ENCODE measurements around the gene SURF4. TPM values are rescaled to one million over a fixed set of nuclear protein-coding genes. Genes with fewer than 3 reads are reported as not detected.
"Not testable (repeated sequence)": the region's sequence is repeated elsewhere in the genome, so short reads cannot be mapped to it uniquely, and the experiment has no call there.

The SURF4 gene
- total and polyA plus RNA-seq, 4 donors: 103 to 144 (median 118) TPM

DNA sequence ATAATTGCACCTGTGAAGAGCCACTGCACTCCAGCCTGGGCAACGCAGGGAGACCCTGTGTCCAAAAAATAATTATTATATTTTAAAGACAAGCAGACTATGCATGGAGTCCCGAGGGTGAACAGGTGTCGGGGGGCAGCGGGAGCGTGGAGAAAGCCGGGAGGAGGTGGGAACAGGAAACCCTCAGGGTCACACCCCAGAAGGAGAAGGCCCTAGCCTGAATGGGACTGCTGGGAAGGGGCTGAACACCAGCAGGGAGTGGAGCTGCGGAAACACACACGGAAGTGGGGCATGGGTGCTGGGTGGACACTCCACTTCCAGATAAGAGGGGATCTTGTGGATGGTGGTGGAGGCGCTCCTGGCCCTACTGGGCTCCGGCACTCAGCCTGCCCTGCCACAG lies 52.6 kb downstream of the SURF4 start:
- no peak overlapping the region for H3K4me3 ChIP-seq (ENCODE audit: low read depth, low read length)
- H3K36me3 ChIP-seq (ENCODE audit: control insufficient read depth, insufficient read depth, low read length): peaks cover 2% of the 10 kb centered on the region
- no peaks in the 10 kb centered on the region for H3K9me3 ChIP-seq (ENCODE audit: control insufficient read depth, insufficient read depth, low read length)
- no peaks in the 10 kb centered on the region for H3K27me3 ChIP-seq (ENCODE audit: control insufficient read depth, insufficient read depth, low read length)
- no peaks in the 10 kb centered on the region for H3K4me1 ChIP-seq (ENCODE audit: control insufficient read depth, insufficient read depth, low read length)
- H3K27ac ChIP-seq (ENCODE audit: low read depth, low read length): no peak overlapping the region
- 95% methylated on average over 7 of the region's 10 CpGs for WGBS (ENCODE audit: insufficient coverage)
- DNase-seq (ENCODE audit: low read depth in 4 of 6, low spot score in 6 of 6): no peak

DNA sequence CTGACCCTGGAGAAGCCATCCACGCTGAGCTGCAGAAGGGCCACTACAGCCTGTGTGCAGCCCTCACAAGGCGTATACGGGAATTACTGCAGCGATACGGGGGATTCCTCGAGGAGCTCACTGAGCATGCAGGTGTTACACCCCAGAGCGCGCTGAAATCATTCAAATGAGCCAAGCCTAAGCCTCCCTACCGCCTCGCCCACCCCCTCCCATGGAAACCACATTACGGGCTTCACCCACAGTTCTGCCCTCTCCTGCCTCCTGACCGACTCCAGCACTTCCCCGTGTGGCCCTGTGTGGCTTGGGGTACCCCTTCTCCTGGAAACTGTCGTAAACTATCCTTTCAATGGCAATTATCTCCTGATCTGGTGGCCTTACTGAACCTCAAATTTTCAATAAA lies 53.2 kb downstream of the SURF4 start:
- Histone ChIP-seq H3K36me3 (ENCODE audit: control insufficient read depth, insufficient read depth, low read length) (no peaks in the 10 kb centered on the region), H3K27me3 (ENCODE audit: control insufficient read depth, insufficient read depth, low read length) (no peaks in the 10 kb centered on the region), H3K4me1 (ENCODE audit: control insufficient read depth, insufficient read depth, low read length) (no peaks in the 10 kb centered on the region), H3K4me3 (ENCODE audit: low read depth, low read length) (no peak overlapping the region), H3K27ac (ENCODE audit: low read depth, low read length) (no peak overlapping the region), H3K9me3 (ENCODE audit: control insufficient read depth, insufficient read depth, low read length) (no peaks in the 10 kb centered on the region)
- DNase-seq (ENCODE audit: low read depth in 4 of 6, low spot score in 6 of 6): no peak
- WGBS (ENCODE audit: insufficient coverage): 90% methylated on average over 14 of the region's 14 CpGs

- H3K27me3 ChIP-seq (ENCODE audit: control insufficient read depth, insufficient read depth, low read length): no peaks in the 10 kb centered on the region
- no peaks in the 10 kb centered on the region for H3K36me3 ChIP-seq (ENCODE audit: control insufficient read depth, insufficient read depth, low read length)
- no peaks in the 10 kb centered on the region for H3K4me1 ChIP-seq (ENCODE audit: control insufficient read depth, insufficient read depth, low read length)
- WGBS (ENCODE audit: insufficient coverage): 78% methylated on average over 9 of the region's 13 CpGs
- H3K27ac ChIP-seq (ENCODE audit: low read depth, low read length): no peak overlapping the region
- no peak overlapping the region for H3K4me3 ChIP-seq (ENCODE audit: low read depth, low read length)
- H3K9me3 ChIP-seq (ENCODE audit: control insufficient read depth, insufficient read depth, low read length): no peaks in the 10 kb centered on the region
- DNase-seq (ENCODE audit: low read depth in 4 of 6, low spot score in 6 of 6): no peak
Measured at GRCh38 chr9:133321411-133321935, 54.4 kb downstream of the SURF4 start.

DNA sequence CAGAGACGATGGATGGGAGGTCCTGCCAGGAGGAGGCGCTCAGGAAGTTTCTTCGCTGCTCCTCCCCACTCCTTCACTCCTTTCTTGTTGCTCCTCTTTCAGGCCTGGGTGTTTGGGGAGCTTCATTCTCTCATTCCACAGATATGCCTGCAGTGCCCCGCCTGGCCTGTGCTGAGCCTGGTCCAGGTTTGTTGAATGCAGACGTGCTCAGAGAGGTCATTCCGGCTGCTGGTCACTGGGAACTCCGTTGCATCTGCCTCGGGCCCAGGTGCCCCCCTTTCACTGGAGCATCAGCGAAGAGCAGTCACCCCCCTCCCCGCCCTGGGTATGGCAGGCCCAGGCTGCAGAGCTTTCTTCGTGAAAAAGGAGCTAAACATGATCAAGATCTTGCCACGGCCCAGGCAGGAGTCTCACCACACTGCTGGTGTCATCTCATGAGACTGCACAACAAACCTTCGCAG lies 55.4 kb downstream of the SURF4 start:
- Histone ChIP-seq H3K4me1 (ENCODE audit: control insufficient read depth, insufficient read depth, low read length) (no peaks in the 10 kb centered on the region), H3K36me3 (ENCODE audit: control insufficient read depth, insufficient read depth, low read length) (no peaks in the 10 kb centered on the region), H3K27ac (ENCODE audit: low read depth, low read length) (no peak overlapping the region), H3K27me3 (ENCODE audit: control insufficient read depth, insufficient read depth, low read length) (no peaks in the 10 kb centered on the region), H3K4me3 (ENCODE audit: low read depth, low read length) (no peak overlapping the region), H3K9me3 (ENCODE audit: control insufficient read depth, insufficient read depth, low read length) (no peaks in the 10 kb centered on the region)
- no peak for DNase-seq (ENCODE audit: low read depth in 4 of 6, low spot score in 6 of 6)
- 76% methylated on average over 10 of the region's 13 CpGs for WGBS (ENCODE audit: insufficient coverage)

- H3K4me1 ChIP-seq (ENCODE audit: control insufficient read depth, insufficient read depth, low read length); H3K9me3 ChIP-seq (ENCODE audit: control insufficient read depth, insufficient read depth, low read length); H3K4me3 ChIP-seq (ENCODE audit: low read depth, low read length); H3K27me3 ChIP-seq (ENCODE audit: control insufficient read depth, insufficient read depth, low read length); H3K27ac ChIP-seq (ENCODE audit: low read depth, low read length); H3K36me3 ChIP-seq (ENCODE audit: control insufficient read depth, insufficient read depth, low read length); DNase-seq (ENCODE audit: low read depth in 4 of 6, low spot score in 6 of 6): not testable (repeated sequence)
- WGBS (ENCODE audit: insufficient coverage): 97% methylated on average over 3 of the region's 13 CpGs
Measured at GRCh38 chr9:133317551-133317950, 58.3 kb downstream of the SURF4 start.

GRCh38 chr9:133315997-133316396 lies 59.9 kb downstream of the SURF4 start:
- H3K4me1 ChIP-seq (ENCODE audit: control insufficient read depth, insufficient read depth, low read length): no peaks in the 10 kb centered on the region

More at GRCh38 chr9:133315997-133316396, 59.9 kb downstream of the SURF4 start:
- Histone ChIP-seq H3K36me3 (ENCODE audit: control insufficient read depth, insufficient read depth, low read length) (no peaks in the 10 kb centered on the region), H3K4me3 (ENCODE audit: low read depth, low read length) (no peak overlapping the region), H3K27me3 (ENCODE audit: control insufficient read depth, insufficient read depth, low read length) (no peaks in the 10 kb centered on the region), H3K27ac (ENCODE audit: low read depth, low read length) (no peak overlapping the region), H3K9me3 (ENCODE audit: control insufficient read depth, insufficient read depth, low read length) (no peaks in the 10 kb centered on the region)
- no peak for DNase-seq (ENCODE audit: low read depth in 4 of 6, low spot score in 6 of 6)
- no CpG with 5 or more reads among the region's 2 CpGs for WGBS (ENCODE audit: insufficient coverage)

Small RNA genes within 50 kb of the gene (small RNA-seq; reads per million reads assigned to genes)
- gene RF00019 (ENCODE audit: low replicate concordance): not detected
- gene SNORD24 (ENCODE audit: low replicate concordance): not detected
- gene SNORD36A (ENCODE audit: low replicate concordance): not detected
- gene SNORD36B (ENCODE audit: low replicate concordance): not detected
- not detected for gene SNORD36C (ENCODE audit: low replicate concordance)

Other genes with a start within 250 kb of the SURF4 start
- gene GBGT1, start 212.1 kb downstream of the SURF4 start, total RNA-seq: 1 to 10 TPM; 3.9 to 6.4 TPM
- gene GBGT1, start 212.1 kb downstream of the SURF4 start, polyA plus RNA-seq (ENCODE audit: insufficient read length in 2 of 2): 1 to 10 TPM; 5.5 to 8.6 TPM
- gene OBP2B, start 166.8 kb downstream of the SURF4 start, total RNA-seq: not detected
- not detected for gene OBP2B, start 166.8 kb downstream of the SURF4 start, polyA plus RNA-seq (ENCODE audit: insufficient read length in 2 of 2)
- under 1 TPM; 0.28 to 0.40 TPM for gene ABO, start 100.9 kb downstream of the SURF4 start, total RNA-seq
- 1 to 10 TPM in 1 of 2 donors, under 1 TPM in 1; 0.81 to 2.9 TPM for gene ABO, start 100.9 kb downstream of the SURF4 start, polyA plus RNA-seq (ENCODE audit: insufficient read length in 2 of 2)
- gene SURF6, start 39.9 kb downstream of the SURF4 start, total RNA-seq: 10 to 100 TPM; 11.7 to 19.9 TPM
- 10 to 100 TPM; 31.2 to 36.2 TPM for gene SURF6, start 39.9 kb downstream of the SURF4 start, polyA plus RNA-seq (ENCODE audit: insufficient read length in 2 of 2)
- gene MED22, start 27.9 kb downstream of the SURF4 start, total RNA-seq: 10 to 100 TPM; 16.5 to 28.0 TPM
- gene MED22, start 27.9 kb downstream of the SURF4 start, polyA plus RNA-seq (ENCODE audit: insufficient read length in 2 of 2): 10 to 100 TPM; 37.9 to 41.2 TPM
- 1,000 to 10,000 TPM in 1 of 2 donors, 100 to 1,000 TPM in 1; 796 to 2,086 TPM for gene RPL7A, start 27.8 kb downstream of the SURF4 start, total RNA-seq
- gene RPL7A, start 27.8 kb downstream of the SURF4 start, polyA plus RNA-seq (ENCODE audit: insufficient read length in 2 of 2): 1,000 to 10,000 TPM; 1,459 to 1,491 TPM
- 10 to 100 TPM; 14.7 to 31.5 TPM for gene SURF1, start 19.6 kb downstream of the SURF4 start, total RNA-seq
- gene SURF1, start 19.6 kb downstream of the SURF4 start, polyA plus RNA-seq (ENCODE audit: insufficient read length in 2 of 2): 10 to 100 TPM; 37.9 to 39.1 TPM
- gene SURF2, start 19.5 kb downstream of the SURF4 start, total RNA-seq: 10 to 100 TPM; 10.7 to 21.2 TPM
- gene SURF2, start 19.5 kb downstream of the SURF4 start, polyA plus RNA-seq (ENCODE audit: insufficient read length in 2 of 2): 10 to 100 TPM; 35.5 to 36.9 TPM
- 1 to 10 TPM; 1.2 to 3.6 TPM for gene STKLD1, start 306 bp upstream of the SURF4 start, total RNA-seq
- 1 to 10 TPM; 2.5 to 7.5 TPM for gene STKLD1, start 306 bp upstream of the SURF4 start, polyA plus RNA-seq (ENCODE audit: insufficient read length in 2 of 2)
- gene REXO4, start 42.0 kb upstream of the SURF4 start, total RNA-seq: 10 to 100 TPM in 1 of 2 donors, 1 to 10 TPM in 1; 9.0 to 19.4 TPM
- 10 to 100 TPM; 25.3 to 28.1 TPM for gene REXO4, start 42.0 kb upstream of the SURF4 start, polyA plus RNA-seq (ENCODE audit: insufficient read length in 2 of 2)
- gene ADAMTS13, start 46.3 kb upstream of the SURF4 start, total RNA-seq: 1 to 10 TPM; 2.4 to 6.1 TPM
- gene ADAMTS13, start 46.3 kb upstream of the SURF4 start, polyA plus RNA-seq (ENCODE audit: insufficient read length in 2 of 2): 10 to 100 TPM; 13.4 to 16.5 TPM
- gene CACFD1, start 83.9 kb upstream of the SURF4 start, total RNA-seq: 10 to 100 TPM; 11.0 to 18.8 TPM
- 10 to 100 TPM; 50.3 to 53.7 TPM for gene CACFD1, start 83.9 kb upstream of the SURF4 start, polyA plus RNA-seq (ENCODE audit: insufficient read length in 2 of 2)
- 10 to 100 TPM in 1 of 2 donors, 1 to 10 TPM in 1; 5.7 to 15.4 TPM for gene SLC2A6, start 103.0 kb upstream of the SURF4 start, total RNA-seq
- 10 to 100 TPM; 25.2 to 26.3 TPM for gene SLC2A6, start 103.0 kb upstream of the SURF4 start, polyA plus RNA-seq (ENCODE audit: insufficient read length in 2 of 2)
- not detected for gene MYMK, start 148.9 kb upstream of the SURF4 start, total RNA-seq
- gene MYMK, start 148.9 kb upstream of the SURF4 start, polyA plus RNA-seq (ENCODE audit: insufficient read length in 2 of 2): under 1 TPM in 1 of 2 donors, not detected in 1; 0.26 TPM
- 1 to 10 TPM; 3.7 to 6.9 TPM for gene ADAMTSL2, start 158.6 kb upstream of the SURF4 start, total RNA-seq
- 1 to 10 TPM; 8.6 to 9.0 TPM for gene ADAMTSL2, start 158.6 kb upstream of the SURF4 start, polyA plus RNA-seq (ENCODE audit: insufficient read length in 2 of 2)
- gene FAM163B, start 233.3 kb upstream of the SURF4 start, total RNA-seq: 10 to 100 TPM in 1 of 2 donors, 1 to 10 TPM in 1; 5.0 to 13.5 TPM
- gene FAM163B, start 233.3 kb upstream of the SURF4 start, polyA plus RNA-seq (ENCODE audit: insufficient read length in 2 of 2): 10 to 100 TPM; 22.2 to 29.1 TPM

Measured in spinal cord (tissue), 10 donors.